ENCODE measurements around the gene TBC1D24.

DNA sequence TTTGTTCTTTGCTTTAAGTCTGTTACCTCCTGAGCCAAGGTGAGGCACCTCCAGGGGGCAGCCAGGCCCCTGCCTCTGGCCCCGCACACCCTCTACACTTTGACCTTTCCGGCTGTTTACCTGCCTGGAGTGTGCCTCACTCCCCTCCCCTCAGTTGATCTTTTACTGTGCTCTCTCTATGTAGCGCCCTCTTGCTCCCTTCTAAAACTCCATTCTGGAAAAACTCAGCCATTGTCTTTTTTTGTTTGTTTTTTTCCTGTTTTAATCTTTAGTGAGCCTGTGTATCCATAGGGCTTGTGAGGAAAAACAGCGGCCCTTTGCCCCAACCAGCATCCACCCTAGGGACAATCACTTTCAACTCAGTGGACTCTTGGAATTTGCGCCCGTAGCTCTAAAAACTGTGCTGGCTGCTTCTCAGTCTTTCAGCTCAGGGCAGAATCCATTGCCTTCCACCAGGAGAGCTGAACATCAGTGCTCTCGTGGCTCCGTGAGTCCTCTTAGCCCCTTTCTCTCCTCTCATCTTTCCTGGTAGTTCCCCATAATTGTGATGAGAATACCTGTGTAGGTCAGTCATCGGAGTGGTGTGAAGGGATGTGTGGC, 49.5 kb downstream of the TBC1D24 start:
- TF ChIP-seq, protein P1, sequence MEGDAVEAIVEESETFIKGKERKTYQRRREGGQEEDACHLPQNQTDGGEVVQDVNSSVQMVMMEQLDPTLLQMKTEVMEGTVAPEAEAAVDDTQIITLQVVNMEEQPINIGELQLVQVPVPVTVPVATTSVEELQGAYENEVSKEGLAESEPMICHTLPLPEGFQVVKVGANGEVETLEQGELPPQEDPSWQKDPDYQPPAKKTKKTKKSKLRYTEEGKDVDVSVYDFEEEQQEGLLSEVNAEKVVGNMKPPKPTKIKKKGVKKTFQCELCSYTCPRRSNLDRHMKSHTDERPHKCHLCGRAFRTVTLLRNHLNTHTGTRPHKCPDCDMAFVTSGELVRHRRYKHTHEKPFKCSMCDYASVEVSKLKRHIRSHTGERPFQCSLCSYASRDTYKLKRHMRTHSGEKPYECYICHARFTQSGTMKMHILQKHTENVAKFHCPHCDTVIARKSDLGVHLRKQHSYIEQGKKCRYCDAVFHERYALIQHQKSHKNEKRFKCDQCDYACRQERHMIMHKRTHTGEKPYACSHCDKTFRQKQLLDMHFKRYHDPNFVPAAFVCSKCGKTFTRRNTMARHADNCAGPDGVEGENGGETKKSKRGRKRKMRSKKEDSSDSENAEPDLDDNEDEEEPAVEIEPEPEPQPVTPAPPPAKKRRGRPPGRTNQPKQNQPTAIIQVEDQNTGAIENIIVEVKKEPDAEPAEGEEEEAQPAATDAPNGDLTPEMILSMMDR (IDR thresholded peaks at IDR 0.05): no peak
- TF ChIP-seq POLR2A (IDR thresholded peaks at IDR 0.05): no peak

Measured in heart left ventricle (tissue), 13 donors.